ENCODE measurements around the gene PLXNA1.

The PLXNA1 gene

GRCh38 chr3:127025456-127025855 is 42.5 kb downstream of the PLXNA1 start:
- DNase-seq = no peak

GRCh38 chr3:127026036-127026435 is 43.1 kb downstream of the PLXNA1 start:
- no peak for DNase-seq

GRCh38 chr3:127026661-127027060 is 43.7 kb downstream of the PLXNA1 start:
- no peak for DNase-seq

GRCh38 chr3:127027061-127027735 is 44.3 kb downstream of the PLXNA1 start:
- DNase-seq = no peak

- no peak for DNase-seq
Measured at GRCh38 chr3:127027811-127028548, 45.1 kb downstream of the PLXNA1 start.

- no peak for DNase-seq
Measured at GRCh38 chr3:127028781-127029657, 46.1 kb downstream of the PLXNA1 start.

- DNase-seq = no peak
Measured at GRCh38 chr3:127029658-127030507, 47.0 kb downstream of the PLXNA1 start.

GRCh38 chr3:127030508-127031412 is 47.8 kb downstream of the PLXNA1 start:
- DNase-seq = no peak

- no peak for DNase-seq
Measured at GRCh38 chr3:127031413-127031810, 48.5 kb downstream of the PLXNA1 start.

GRCh38 chr3:127031845-127032244 is 48.9 kb downstream of the PLXNA1 start:
- no peak for DNase-seq

- DNase-seq = no peak
Measured at GRCh38 chr3:127032296-127032990, 49.5 kb downstream of the PLXNA1 start.

Data from activated CD8-positive, alpha-beta memory T cell treated with anti-CD3 and anti-CD28 coated beads for 24 hours (primary cell).